SK-N-SH (cell line): ENCODE results near the gene DROSHA. TPM values are rescaled to one million over a fixed set of nuclear protein-coding genes. Genes with fewer than 3 reads are reported as not detected.

ENCODE experiments used
- CTCF ChIA-PET: fragments of 300-600, 350-600 bp; formaldehyde crosslinking; extraction: SDS; loops from one replicate; lab custom pipeline; 2021; lab: Yijun Ruan, JAX
- POLR2A ChIA-PET: fragments of 350-600 bp; sonication (Branson Sonifier 250); formaldehyde crosslinking; extraction: SDS; loops from one replicate; lab custom pipeline; 2020; ENCODE audit warnings: antibody characterized with exemption, inconsistent platforms; lab: Yijun Ruan, JAX
- DNase-seq: peaks from one replicate; pipeline ENCODE4 v3.0.0; 2012
- H2AFZ ChIP-seq: fragments of 200-600 bp; sonication (generic); 2 replicates; pipeline ENCODE4 v1.8.1; 2016; ENCODE audit warnings: antibody characterized with exemption, mild to moderate bottlenecking, low read depth
- H3F3A ChIP-seq: fragments of 200-600 bp; sonication (generic); replicated peaks from 2 replicates; pipeline ENCODE3; 2016; ENCODE audit warnings: antibody characterized with exemption, mild to moderate bottlenecking; ENCODE audit not compliant: insufficient read depth
- H3K27ac ChIP-seq, 2 experiments: fragments of 200-500 bp in 1 of 2; fragments of 200-600 bp in 1 of 2; sonication (Bioruptor generic) in 1 of 2; sonication (generic), shearing (Covaris generic) in 1 of 2; 2 replicates each; pipeline versions ENCODE4 v1.5.1 to v1.6.1; 2014 to 2016; ENCODE audit warnings: low read depth in 2 of 2, inconsistent platforms in 1 of 2, low read length in 1 of 2, mild to moderate bottlenecking in 1 of 2, mixed read lengths in 1 of 2
- H3K27me3 ChIP-seq: fragments of 200-600 bp; sonication (generic), shearing (Covaris generic); 2 replicates; pipeline ENCODE4 v1.6.1; 2016; ENCODE audit warnings: mixed run types; ENCODE audit not compliant: insufficient read depth
- H3K36me3 ChIP-seq, 2 experiments: fragments of 200-500 bp in 1 of 2; fragments of 200-600 bp in 1 of 2; sonication (Bioruptor generic) in 1 of 2; sonication (generic) in 1 of 2; replicated peaks in 1 of 2; 2 replicates each; pipeline versions ENCODE3 to v1.5.1; 2014 to 2016; ENCODE audit warnings: low read length in 1 of 2, mild to moderate bottlenecking in 1 of 2; ENCODE audit not compliant: insufficient read depth in 2 of 2, control insufficient read depth in 1 of 2
- H3K4me1 ChIP-seq, 2 experiments: fragments of 200-500 bp in 1 of 2; fragments of 200-600 bp in 1 of 2; sonication (Bioruptor generic) in 1 of 2; sonication (generic), shearing (Covaris generic) in 1 of 2; 2 replicates each; pipeline versions ENCODE4 v1.5.1 to v1.6.1; 2014 to 2016; ENCODE audit warnings: low read depth in 1 of 2, low read length in 1 of 2, mixed run types in 1 of 2; ENCODE audit not compliant: insufficient read depth in 2 of 2, control insufficient read depth in 1 of 2
- H3K4me2 ChIP-seq: fragments of 200-600 bp; sonication (generic), shearing (Covaris generic); 2 replicates; pipeline ENCODE4 v1.6.1; 2017; ENCODE audit warnings: mixed run types
- H3K4me3 ChIP-seq, 2 experiments: fragments of 200-500 bp in 1 of 2; fragments of 200-600 bp in 1 of 2; sonication (Bioruptor generic) in 1 of 2; sonication (generic), shearing (Covaris generic) in 1 of 2; 2 replicates each; pipeline versions ENCODE4 v1.5.1 to v1.8.1; 2014 to 2016; ENCODE audit warnings: low read depth in 2 of 2, inconsistent platforms in 1 of 2, low read length in 1 of 2, mild to moderate bottlenecking in 1 of 2, mixed read lengths in 1 of 2, moderate library complexity in 1 of 2
- H3K79me2 ChIP-seq: fragments of 200-600 bp; sonication (generic); 2 replicates; pipeline ENCODE4 v1.8.1; 2017; ENCODE audit warnings: mild to moderate bottlenecking; ENCODE audit not compliant: insufficient read depth
- H3K9ac ChIP-seq: fragments of 200-600 bp; sonication (generic); 2 replicates; pipeline ENCODE4 v1.6.1; 2017; ENCODE audit warnings: mixed run types
- H3K9me2 ChIP-seq: fragments of 200-600 bp; sonication (generic); 2 replicates; pipeline ENCODE4 v1.6.1; 2017; ENCODE audit warnings: mixed run types
- H3K9me3 ChIP-seq: fragments of 200-600 bp; sonication (generic); 2 replicates; pipeline ENCODE4 v1.6.1; 2017; ENCODE audit warnings: mixed run types, mild to moderate bottlenecking, moderate library complexity
- H4K20me1 ChIP-seq: fragments of 200-600 bp; sonication (generic); 2 replicates; pipeline ENCODE4 v1.6.1; 2017; ENCODE audit warnings: mild to moderate bottlenecking, mixed run types; ENCODE audit not compliant: insufficient read depth
- EP300 ChIP-seq, 2 experiments: IDR thresholded peaks; 2 replicates each; pipeline versions ENCODE4 v1.4.0 to v1.6.1; 2012; ENCODE audit warnings: borderline replicate concordance in 1 of 2, low read depth in 1 of 2, low read length in 1 of 2
- EZH2phosphoT487 ChIP-seq: fragments of 200-600 bp; sonication (generic); IDR thresholded peaks from 2 replicates; pipeline ENCODE4 v1.6.1; 2017; ENCODE audit warnings: low read depth, mixed run types, mild to moderate bottlenecking, antibody characterized with exemption, moderate library complexity, borderline replicate concordance
- FOSL2 ChIP-seq: IDR thresholded peaks from 2 replicates; pipeline ENCODE4 v1.4.0; 2012; ENCODE audit warnings: low read depth, mild to moderate bottlenecking, moderate library complexity, borderline replicate concordance
- FOXM1 ChIP-seq: IDR thresholded peaks from 2 replicates; pipeline ENCODE4 v1.4.0; 2012; ENCODE audit warnings: low read depth, mild to moderate bottlenecking
- GATA2 ChIP-seq: sonication (generic); formaldehyde crosslinking; IDR thresholded peaks from 2 replicates; pipeline ENCODE4 v1.5.0; 2020; ENCODE audit warnings: mild to moderate bottlenecking, missing genetic modification reagents
- MEF2A ChIP-seq: IDR thresholded peaks from 2 replicates; pipeline ENCODE4 v1.4.0; 2012; ENCODE audit warnings: low read depth, borderline replicate concordance
- MXI1 ChIP-seq: IDR thresholded peaks from 2 replicates; pipeline ENCODE4 v1.6.1; 2012; ENCODE audit warnings: mild to moderate bottlenecking, low read depth, low read length, improper control_type of control experiment
- RAD21 ChIP-seq: IDR thresholded peaks from 2 replicates; pipeline ENCODE4 v1.6.1; 2012; ENCODE audit warnings: mild to moderate bottlenecking, low read length
- RCOR1 ChIP-seq: fragments of 150-350 bp; IDR thresholded peaks from 2 replicates; pipeline ENCODE4 v1.6.1; 2017; ENCODE audit warnings: antibody characterized with exemption, low read length
- SIN3A ChIP-seq: IDR thresholded peaks from 2 replicates; pipeline ENCODE4 v1.6.1; 2012; ENCODE audit warnings: low read depth, mild to moderate bottlenecking, low read length, moderate library complexity, borderline replicate concordance
- TEAD4 ChIP-seq: IDR thresholded peaks from 2 replicates; pipeline ENCODE4 v1.4.0; 2012; ENCODE audit warnings: mild to moderate bottlenecking, borderline replicate concordance; ENCODE audit not compliant: insufficient read depth
- YY1 ChIP-seq: IDR thresholded peaks from 2 replicates; pipeline ENCODE4 v1.4.0; 2012; ENCODE audit warnings: low read depth, mild to moderate bottlenecking
- WGBS: methylation state at CpG from one replicate; pipeline ENCODE4 v1.1.6; 2017; ENCODE audit warnings: low lambda C conversion rate; 5-methylcytosine and 5-hydroxymethylcytosine counted together
- polyA plus RNA-seq, 3 experiments: library from polyadenylated mRNA; depleted of rRNA; stranded (reverse); fragments of >200 nt; gene quantifications; 2 replicates each; pipeline ENCODE4 v1.2.3, GENCODE V29; 2012
- TF ChIP-seq, protein P1 (sequence below): fragments of 150-350 bp; IDR thresholded peaks from 2 replicates; pipeline ENCODE4 v1.6.1; 2017; ENCODE audit warnings: antibody characterized with exemption, low read length, low read depth, borderline replicate concordance
- TF ChIP-seq, protein P2 (sequence below): fragments of 150-350 bp; IDR thresholded peaks from 2 replicates; pipeline ENCODE4 v1.6.1; 2016; ENCODE audit warnings: mild to moderate bottlenecking, low read depth, low read length

Gene DROSHA
- polyA plus RNA-seq, 1 of the 3 experiments (the other 2 are of a cell fraction) = 49.3 TPM

DNA sequence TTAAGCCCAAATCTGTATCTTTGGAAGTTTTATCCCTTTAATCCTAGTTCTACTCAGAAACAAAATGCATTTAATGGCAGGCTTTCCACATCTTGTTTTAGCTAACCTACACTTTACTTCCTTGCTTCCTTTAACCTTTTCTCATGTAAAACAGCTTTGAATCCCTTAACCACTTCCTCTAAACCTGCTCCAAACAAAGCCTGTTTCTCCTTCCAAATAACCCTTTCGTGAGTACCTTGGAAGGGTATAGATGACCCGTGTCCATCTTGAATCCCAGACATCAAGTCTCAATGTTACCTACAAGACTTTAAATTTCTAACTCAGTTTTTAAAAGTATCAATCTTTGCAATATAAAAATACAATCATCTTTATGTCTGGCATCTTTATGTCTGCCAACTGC, 78.4 kb downstream of the DROSHA start:
- Histone ChIP-seq H3K9me2 (no peaks in the 10 kb centered on the region), H3K36me3 (peaks cover 23 to 69% of the 10 kb centered on the region in 2 experiments), H2AFZ (no peak overlapping the region), H3K4me2 (no peak overlapping the region), H3K27me3 (no peaks in the 10 kb centered on the region), H4K20me1 (no peaks in the 10 kb centered on the region), H3F3A (peaks cover 8% of the 10 kb centered on the region), H3K9me3 (peaks cover 12% of the 10 kb centered on the region; the same call in 1 of the 2 replicates), H3K79me2 (no peaks in the 10 kb centered on the region), H3K4me3 (no peak overlapping the region), H3K9ac (no peak overlapping the region), H3K4me1 (0 out of 4 replicates have a peak, but pooled peaks cover 0 to 5% of the 10 kb centered on the region in 2 experiments), H3K27ac (no peak overlapping the region)
- TF ChIP-seq GATA2 = no peak
- no peak for TF ChIP-seq RCOR1
- WGBS = 100% methylated on average over 2 of the region's 2 CpGs
- POLR2A ChIA-PET = no interaction called here
- CTCF ChIA-PET = no interaction called here
- no peak for DNase-seq

DNA sequence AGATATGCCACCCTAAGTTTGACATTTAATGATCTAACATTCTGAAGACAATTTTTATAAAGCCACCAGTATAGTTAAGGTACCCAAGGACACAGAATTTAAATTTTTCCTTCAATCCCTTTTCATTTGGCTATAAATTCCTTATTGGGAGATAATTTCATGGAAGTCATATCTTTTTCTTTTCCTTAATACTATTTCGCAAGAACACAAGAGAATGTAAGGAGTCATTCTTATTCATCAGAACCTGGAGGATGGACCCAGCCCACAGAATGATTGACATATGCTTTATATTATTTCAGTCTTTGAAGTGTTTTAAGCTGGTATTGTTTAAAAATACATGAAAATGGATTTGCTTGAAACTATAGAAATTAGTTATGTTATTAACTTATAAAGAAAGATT, 79.6 kb downstream of the DROSHA start:
- H3K4me1 ChIP-seq = 0 out of 4 replicates have a peak, but pooled peaks cover 0 to 5% of the 10 kb centered on the region in 2 experiments
- POLR2A ChIA-PET = no interaction called here
- H3K9me3 ChIP-seq = peaks cover 12% of the 10 kb centered on the region; the same call in 1 of the 2 replicates
- H3K36me3 ChIP-seq = peaks cover 27 to 69% of the 10 kb centered on the region in 2 experiments
- WGBS = 64% methylated on average over 1 of the region's 1 CpG
- no peak overlapping the region for H3K4me3 ChIP-seq
- H3K27ac ChIP-seq = no peak overlapping the region
- no peak for DNase-seq
- no peak overlapping the region for H3K9ac ChIP-seq
- peaks cover 12% of the 10 kb centered on the region for H3F3A ChIP-seq
- H3K27me3 ChIP-seq = no peaks in the 10 kb centered on the region
- no peaks in the 10 kb centered on the region for H3K9me2 ChIP-seq
- H2AFZ ChIP-seq = no peak overlapping the region
- H3K4me2 ChIP-seq = no peak overlapping the region
- TF ChIP-seq TEAD4 = no peak
- no peak for TF ChIP-seq MXI1
- TF ChIP-seq SIN3A = no peak
- TF ChIP-seq MEF2A = no peak
- TF ChIP-seq, protein P1, sequence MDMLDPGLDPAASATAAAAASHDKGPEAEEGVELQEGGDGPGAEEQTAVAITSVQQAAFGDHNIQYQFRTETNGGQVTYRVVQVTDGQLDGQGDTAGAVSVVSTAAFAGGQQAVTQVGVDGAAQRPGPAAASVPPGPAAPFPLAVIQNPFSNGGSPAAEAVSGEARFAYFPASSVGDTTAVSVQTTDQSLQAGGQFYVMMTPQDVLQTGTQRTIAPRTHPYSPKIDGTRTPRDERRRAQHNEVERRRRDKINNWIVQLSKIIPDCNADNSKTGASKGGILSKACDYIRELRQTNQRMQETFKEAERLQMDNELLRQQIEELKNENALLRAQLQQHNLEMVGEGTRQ = no peak
- TF ChIP-seq YY1 = no peak
- no peak for TF ChIP-seq FOXM1
- no peak for TF ChIP-seq RAD21
- no peak for TF ChIP-seq FOSL2
- TF ChIP-seq, protein P2, sequence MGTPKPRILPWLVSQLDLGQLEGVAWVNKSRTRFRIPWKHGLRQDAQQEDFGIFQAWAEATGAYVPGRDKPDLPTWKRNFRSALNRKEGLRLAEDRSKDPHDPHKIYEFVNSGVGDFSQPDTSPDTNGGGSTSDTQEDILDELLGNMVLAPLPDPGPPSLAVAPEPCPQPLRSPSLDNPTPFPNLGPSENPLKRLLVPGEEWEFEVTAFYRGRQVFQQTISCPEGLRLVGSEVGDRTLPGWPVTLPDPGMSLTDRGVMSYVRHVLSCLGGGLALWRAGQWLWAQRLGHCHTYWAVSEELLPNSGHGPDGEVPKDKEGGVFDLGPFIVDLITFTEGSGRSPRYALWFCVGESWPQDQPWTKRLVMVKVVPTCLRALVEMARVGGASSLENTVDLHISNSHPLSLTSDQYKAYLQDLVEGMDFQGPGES = no peak
- no peak for TF ChIP-seq EZH2phosphoT487
- no peak for TF ChIP-seq EP300 (IDR thresholded peaks at IDR 0.05; ENCODE audit: borderline replicate concordance in 1 of 2, low read depth in 1 of 2, low read length in 1 of 2)
- CTCF ChIA-PET = no interaction called here
- H3K79me2 ChIP-seq = no peaks in the 10 kb centered on the region
- H4K20me1 ChIP-seq = no peaks in the 10 kb centered on the region
